A673 (cell line): Measurements from ENCODE around the gene SCGN.

Experiments
- EZH2 ChIP-seq: fragments of 200-600 bp; sonication (generic); IDR thresholded peaks from 2 replicates; pipeline ENCODE4 v1.6.1; 2017; ENCODE audit warnings: borderline replicate concordance, low read depth, mild to moderate bottlenecking, mixed read lengths, antibody characterized with exemption, low read length; ENCODE audit not compliant: poor library complexity, severe bottlenecking
- TF ChIP-seq, protein P1 (sequence below): fragments of 300-800, 200-600 bp; sonication (generic); conservative IDR thresholded peaks from 2 replicates; pipeline ENCODE4 v1.5.1; 2017; ENCODE audit warnings: low read depth, mild to moderate bottlenecking, antibody characterized with exemption, low read length, moderate library complexity, mixed read lengths

DNA sequence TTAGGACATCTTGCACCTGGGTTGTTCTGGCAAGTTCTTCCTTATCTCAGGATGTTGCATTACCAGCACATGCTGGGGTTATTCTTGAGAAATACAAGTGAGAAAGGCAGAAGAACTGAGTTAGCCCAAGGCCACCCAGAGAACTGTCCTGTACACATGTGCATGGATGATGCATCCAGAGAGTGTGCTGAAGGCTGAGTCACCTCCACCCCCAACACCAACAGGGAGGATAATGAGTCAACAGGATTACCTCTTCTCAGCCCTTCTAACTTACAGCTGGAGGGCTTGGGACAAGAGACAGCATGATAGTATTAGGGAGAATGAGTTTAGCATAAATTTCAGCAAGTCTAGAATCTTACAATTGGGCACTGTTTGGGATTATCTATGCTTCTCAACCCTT lies 8.5 kb downstream of the SCGN start:
- TF ChIP-seq, protein P1, sequence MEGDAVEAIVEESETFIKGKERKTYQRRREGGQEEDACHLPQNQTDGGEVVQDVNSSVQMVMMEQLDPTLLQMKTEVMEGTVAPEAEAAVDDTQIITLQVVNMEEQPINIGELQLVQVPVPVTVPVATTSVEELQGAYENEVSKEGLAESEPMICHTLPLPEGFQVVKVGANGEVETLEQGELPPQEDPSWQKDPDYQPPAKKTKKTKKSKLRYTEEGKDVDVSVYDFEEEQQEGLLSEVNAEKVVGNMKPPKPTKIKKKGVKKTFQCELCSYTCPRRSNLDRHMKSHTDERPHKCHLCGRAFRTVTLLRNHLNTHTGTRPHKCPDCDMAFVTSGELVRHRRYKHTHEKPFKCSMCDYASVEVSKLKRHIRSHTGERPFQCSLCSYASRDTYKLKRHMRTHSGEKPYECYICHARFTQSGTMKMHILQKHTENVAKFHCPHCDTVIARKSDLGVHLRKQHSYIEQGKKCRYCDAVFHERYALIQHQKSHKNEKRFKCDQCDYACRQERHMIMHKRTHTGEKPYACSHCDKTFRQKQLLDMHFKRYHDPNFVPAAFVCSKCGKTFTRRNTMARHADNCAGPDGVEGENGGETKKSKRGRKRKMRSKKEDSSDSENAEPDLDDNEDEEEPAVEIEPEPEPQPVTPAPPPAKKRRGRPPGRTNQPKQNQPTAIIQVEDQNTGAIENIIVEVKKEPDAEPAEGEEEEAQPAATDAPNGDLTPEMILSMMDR = no peak
- TF ChIP-seq EZH2 = no peak
